Measurements from ENCODE around the gene RAI2.
"Not testable (repeated sequence)": the region's sequence is repeated elsewhere in the genome, so short reads cannot be mapped to it uniquely, and the experiment has no call there.

RAI2 gene

GRCh38 chrX:17788956-17789562 lies 72.0 kb downstream of the RAI2 start:
- H3K4me3 ChIP-seq (ENCODE audit: low read depth, low read length): no peak overlapping the region
- no peak for DNase-seq (ENCODE audit: low read depth)

DNA sequence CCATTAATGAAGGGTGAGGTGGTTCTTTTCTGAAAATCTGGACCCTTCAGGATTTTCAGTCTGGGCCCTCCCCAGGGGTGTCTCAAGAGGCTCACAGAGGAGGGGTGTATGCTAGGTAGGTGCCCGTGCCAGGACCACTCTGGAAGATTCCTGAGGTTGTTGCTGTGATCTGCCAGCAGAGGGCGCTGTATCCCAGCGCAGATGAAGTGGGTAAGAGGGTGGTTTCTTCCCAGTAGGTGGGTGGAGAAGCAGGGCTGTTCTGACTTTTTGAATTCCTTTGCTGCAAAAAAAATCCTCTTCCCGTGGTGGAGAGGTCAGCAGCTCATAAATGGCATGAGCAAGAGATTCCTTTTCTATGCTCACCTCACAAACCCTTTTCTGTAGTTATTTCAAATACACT lies 72.7 kb downstream of the RAI2 start:
- DNase-seq (ENCODE audit: low read depth): peak; percentile 1
- H3K4me3 ChIP-seq (ENCODE audit: low read depth, low read length): no peak overlapping the region

DNA sequence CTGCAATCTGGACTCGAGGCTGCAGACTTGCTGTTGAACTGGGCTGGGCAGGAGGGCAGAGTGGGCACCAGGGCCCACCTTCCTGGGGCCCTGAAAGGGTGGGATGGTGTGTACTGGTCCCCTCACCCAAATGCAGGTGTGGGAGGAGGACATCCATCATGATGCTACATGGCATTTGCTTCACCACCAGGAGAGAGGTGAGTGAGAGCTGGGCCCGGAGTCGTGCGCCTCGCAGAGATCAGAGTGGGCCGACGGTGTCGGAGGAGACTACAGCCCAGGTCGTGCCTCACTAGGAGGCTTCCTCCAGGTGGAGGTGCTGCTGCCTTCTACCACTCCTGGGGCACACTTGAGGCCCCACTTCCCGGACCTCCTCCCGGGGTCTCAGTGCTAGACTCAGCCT lies 73.5 kb downstream of the RAI2 start:
- DNase-seq (ENCODE audit: low read depth): no peak
- H3K4me3 ChIP-seq (ENCODE audit: low read depth, low read length): no peak overlapping the region

- DNase-seq (ENCODE audit: low read depth): not testable (repeated sequence)
These were observed 74.3 kb downstream of the RAI2 start for GRCh38 chrX:17786554-17787347.

GRCh38 chrX:17779434-17779833 lies 81.7 kb downstream of the RAI2 start:
- H3K4me3 ChIP-seq (ENCODE audit: low read depth, low read length): no peak overlapping the region
- no peak for DNase-seq (ENCODE audit: low read depth)

More at GRCh38 chrX:17786554-17787347, 74.3 kb downstream of the RAI2 start:
- not testable (repeated sequence) for H3K4me3 ChIP-seq (ENCODE audit: low read depth, low read length)

- no peak overlapping the region for H3K4me3 ChIP-seq (ENCODE audit: low read depth, low read length)
These were observed 82.1 kb downstream of the RAI2 start for GRCh38 chrX:17778997-17779396.

GRCh38 chrX:17774053-17774452 lies 87.0 kb downstream of the RAI2 start:
- no peak overlapping the region for H3K4me3 ChIP-seq (ENCODE audit: low read depth, low read length)
- DNase-seq (ENCODE audit: low read depth): no peak

More at GRCh38 chrX:17778997-17779396, 82.1 kb downstream of the RAI2 start:
- no peak for DNase-seq (ENCODE audit: low read depth)

GRCh38 chrX:17773221-17773876 lies 87.7 kb downstream of the RAI2 start:
- DNase-seq (ENCODE audit: low read depth): no peak
- H3K4me3 ChIP-seq (ENCODE audit: low read depth, low read length): no peak overlapping the region

DNA sequence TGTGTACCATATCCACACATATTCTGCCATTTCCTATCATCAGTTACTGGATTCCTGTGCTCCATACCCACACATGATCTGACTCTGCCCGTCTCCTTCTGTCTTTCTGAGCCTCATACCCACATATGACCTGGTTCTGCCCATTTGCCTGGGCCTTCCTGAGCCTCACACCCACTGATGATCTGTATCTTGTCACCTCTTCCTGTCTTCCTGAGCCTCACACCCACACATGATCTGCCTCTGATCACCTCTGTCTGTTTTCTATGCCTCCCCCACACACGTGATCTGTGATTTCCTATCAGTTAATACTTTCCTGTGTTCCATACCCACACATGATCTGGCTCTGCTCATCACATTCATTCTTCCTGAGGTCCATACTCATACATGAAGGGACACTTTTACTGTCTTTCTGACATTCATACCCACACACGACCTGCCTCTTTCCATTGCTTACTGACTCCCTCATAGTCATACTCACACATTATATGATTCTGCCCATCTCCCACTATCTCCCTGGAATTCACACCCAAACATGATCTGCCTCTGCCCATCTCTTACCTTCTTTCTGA lies 91.3 kb downstream of the RAI2 start:
- H3K4me3 ChIP-seq (ENCODE audit: low read depth, low read length): no peak overlapping the region
- DNase-seq (ENCODE audit: low read depth): no peak

DNA sequence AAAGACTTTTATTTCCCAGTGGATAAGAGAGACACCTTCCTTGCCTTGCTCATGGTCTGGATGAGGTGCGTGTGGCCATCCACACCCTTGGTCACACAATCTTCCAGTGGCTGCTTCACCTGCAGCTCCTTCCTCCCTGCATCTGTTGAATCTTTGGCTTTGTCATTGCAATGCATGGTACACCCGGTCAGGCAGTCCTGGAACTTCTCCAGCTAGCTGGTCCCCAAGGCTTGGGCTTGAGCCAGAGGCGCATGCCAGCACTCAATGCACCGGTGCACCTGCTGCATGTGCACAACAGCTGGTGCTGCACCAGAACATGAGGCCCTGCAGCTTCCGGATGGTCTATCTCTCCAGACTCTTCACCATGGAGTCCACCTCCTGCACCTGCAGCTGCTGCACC lies 92.1 kb downstream of the RAI2 start:
- DNase-seq (ENCODE audit: low read depth): no peak
- no peak overlapping the region for H3K4me3 ChIP-seq (ENCODE audit: low read depth, low read length)

DNA sequence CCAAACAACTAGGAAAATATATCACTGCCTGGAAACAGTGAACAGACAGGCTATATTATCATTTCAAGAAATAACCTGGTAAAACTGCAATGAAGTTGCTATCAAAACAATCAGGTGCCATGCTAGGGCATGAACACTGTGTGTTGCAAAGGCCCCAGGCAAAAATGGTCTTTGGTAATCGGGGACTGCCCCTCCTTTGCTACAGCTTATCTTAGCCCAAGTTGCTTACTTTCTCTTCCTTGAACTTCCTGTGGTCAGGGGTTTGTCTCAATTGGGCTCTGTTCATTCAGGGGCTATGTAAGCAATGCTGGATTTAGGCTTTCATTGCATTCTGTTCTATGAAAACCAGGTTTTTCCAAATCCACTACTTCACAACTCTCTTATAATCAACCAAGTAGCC lies 93.4 kb downstream of the RAI2 start:
- no peak overlapping the region for H3K4me3 ChIP-seq (ENCODE audit: low read depth, low read length)
- DNase-seq (ENCODE audit: low read depth): no peak

GRCh38 chrX:17759990-17760389 lies 101.1 kb downstream of the RAI2 start:
- H3K4me3 ChIP-seq (ENCODE audit: low read depth, low read length): no peak overlapping the region
- DNase-seq (ENCODE audit: low read depth): no peak

GRCh38 chrX:17758382-17758781 lies 102.7 kb downstream of the RAI2 start:
- no peak for DNase-seq (ENCODE audit: low read depth)
- no peak overlapping the region for H3K4me3 ChIP-seq (ENCODE audit: low read depth, low read length)

DNA sequence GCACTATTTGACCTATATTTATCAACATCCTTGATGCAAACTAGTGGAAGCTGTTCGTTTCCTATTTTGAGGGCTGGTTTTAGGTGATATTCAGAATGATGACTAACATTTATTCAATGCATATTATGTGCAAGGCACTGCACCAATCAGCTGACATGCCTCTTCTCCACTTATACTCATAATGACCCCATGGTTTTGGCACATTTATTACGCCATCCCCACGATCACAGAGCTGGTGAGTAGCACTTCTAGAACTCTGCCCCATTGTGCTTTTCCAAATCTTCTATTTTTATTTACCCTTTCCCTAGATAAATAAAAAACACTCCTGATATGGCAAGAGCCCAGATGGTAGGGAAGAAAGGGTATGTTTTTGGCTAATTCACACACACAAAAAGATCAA lies 110.7 kb downstream of the RAI2 start:
- no peak overlapping the region for H3K4me3 ChIP-seq (ENCODE audit: low read depth, low read length)
- no peak for DNase-seq (ENCODE audit: low read depth)
